GM19240 (cell line): ENCODE measurements around the gene RUNX2.
A peak's percentile ranks its signal among the peaks of the same experiment; 100 is the strongest.
"Not testable (repeated sequence)": the region's sequence is repeated elsewhere in the genome, so short reads cannot be mapped to it uniquely, and the experiment has no call there.

Experiments
- DNase-seq: peaks from one replicate; pipeline ENCODE4 v3.0.0; 2011; ENCODE audit warnings: low spot score; ENCODE audit not compliant: insufficient read length

RUNX2 gene

GRCh38 chr6:45667300-45667699 lies 339.2 kb downstream of the RUNX2 start:
- DNase-seq = no peak

GRCh38 chr6:45667766-45668165 lies 339.6 kb downstream of the RUNX2 start:
- no peak for DNase-seq

- DNase-seq = no peak
These were observed 340.6 kb downstream of the RUNX2 start for GRCh38 chr6:45668705-45669104.

GRCh38 chr6:45673167-45673566 lies 345.0 kb downstream of the RUNX2 start:
- not testable (repeated sequence) for DNase-seq

GRCh38 chr6:45675166-45675565 lies 347.0 kb downstream of the RUNX2 start:
- not testable (repeated sequence) for DNase-seq

GRCh38 chr6:45675634-45676033 lies 347.5 kb downstream of the RUNX2 start:
- no peak for DNase-seq

GRCh38 chr6:45676380-45676779 lies 348.2 kb downstream of the RUNX2 start:
- no peak for DNase-seq

- peak; percentile 49 for DNase-seq
These were observed 349.5 kb downstream of the RUNX2 start for GRCh38 chr6:45677381-45678284.

GRCh38 chr6:45678285-45678607 lies 350.1 kb downstream of the RUNX2 start:
- DNase-seq = no peak

GRCh38 chr6:45679163-45679562 lies 351.0 kb downstream of the RUNX2 start:
- no peak for DNase-seq

GRCh38 chr6:45679631-45680030 lies 351.5 kb downstream of the RUNX2 start:
- DNase-seq = no peak

- DNase-seq = peak; percentile 73
These were observed 353.9 kb downstream of the RUNX2 start for GRCh38 chr6:45681860-45682511.

- no peak for DNase-seq
These were observed 356.3 kb downstream of the RUNX2 start for GRCh38 chr6:45684476-45684875.

GRCh38 chr6:45685076-45685475 lies 356.9 kb downstream of the RUNX2 start:
- DNase-seq = no peak

GRCh38 chr6:45686841-45687569 lies 358.9 kb downstream of the RUNX2 start:
- no peak for DNase-seq

- no peak for DNase-seq
These were observed 359.4 kb downstream of the RUNX2 start for GRCh38 chr6:45687570-45687969.

- no peak for DNase-seq
These were observed 360.1 kb downstream of the RUNX2 start for GRCh38 chr6:45688180-45688579.

GRCh38 chr6:45689926-45690615 lies 361.9 kb downstream of the RUNX2 start:
- no peak for DNase-seq

GRCh38 chr6:45690846-45691245 lies 362.7 kb downstream of the RUNX2 start:
- DNase-seq = no peak

- DNase-seq = no peak
These were observed 363.3 kb downstream of the RUNX2 start for GRCh38 chr6:45691426-45691825.

- DNase-seq = no peak
These were observed 363.9 kb downstream of the RUNX2 start for GRCh38 chr6:45692021-45692420.

GRCh38 chr6:45696738-45697137 lies 368.6 kb downstream of the RUNX2 start:
- no peak for DNase-seq
